Right lobe of liver (tissue), 6 donors: ENCODE data around the gene ATP1B1. TPM values are rescaled to one million over a fixed set of nuclear protein-coding genes. Genes with fewer than 3 reads are reported as not detected.

Experiments
- ATAC-seq, 4 donors: fragments of 200-7000 bp; cut with Tn5 transposase; one replicate each; pipeline ENCODE4 v1.9.1; 2020; ENCODE audit warnings: mild to moderate bottlenecking in 4 of 4, moderate library complexity in 4 of 4
- DNase-seq, 3 donors: peaks; one replicate each; pipeline ENCODE4 v3.0.0-alpha.2; 2020
- H3K27ac ChIP-seq, 3 donors: fragments of 200-600 bp; one replicate each; pipeline ENCODE4 v1.8.0; 2022
- H3K27me3 ChIP-seq, 2 donors: fragments of 200-600 bp; one replicate each; pipeline ENCODE4 v1.8.0; 2022
- H3K36me3 ChIP-seq, 4 donors: fragments of 200-600 bp; sonication (generic) in 1 of 4; one replicate each; pipeline versions ENCODE4 v1.5.1 to v1.8.0; 2017 to 2022; ENCODE audit warnings: control low read depth in 1 of 4
- H3K4me1 ChIP-seq, 4 donors: fragments of 200-600 bp; sonication (generic) in 1 of 4; one replicate each; pipeline versions ENCODE4 v1.5.1 to v1.8.0; 2017 to 2022; ENCODE audit warnings: control low read depth in 1 of 4
- H3K4me3 ChIP-seq, 3 donors: fragments of 200-600 bp; one replicate each; pipeline ENCODE4 v1.8.0; 2022
- H3K9me3 ChIP-seq, 4 donors: fragments of 200-600 bp; sonication (generic) in 1 of 4; one replicate each; pipeline versions ENCODE4 v1.5.1 to v1.8.0; 2017 to 2022; ENCODE audit warnings: control low read depth in 1 of 4
- POLR2A ChIP-seq: fragments of 450-650 bp; IDR thresholded peaks from one replicate; pipeline ENCODE4 v1.6.1; 2017; ENCODE audit warnings: antibody characterized with exemption, mild to moderate bottlenecking
- WGBS: methylation state at CpG from one replicate; pipeline ENCODE4 v1.1.6; 2018; ENCODE audit warnings: low coverage, low lambda C conversion rate; ENCODE audit not compliant: insufficient coverage; ENCODE audit errors: missing lambda C conversion rate; 5-methylcytosine and 5-hydroxymethylcytosine counted together
- intact Hi-C, 2 donors: fragments of 100-400 bp; cut with DNase I; formaldehyde crosslinking; loops; one replicate each; pipeline versions ENCODE4 v1.11.2 to v1.14.1; 2022
- total RNA-seq, 6 experiments: library from RNA; depleted of rRNA in 2 of 6; stranded (reverse); fragments of >200 nt in 2 of 6; fragmentation: NEBNext Ultra II Directional in 3 of 6; extraction: Animal tissue kit (Norgen Biotek cat#: 25700) in 3 of 6; gene quantifications; one replicate each; pipeline versions ENCODE4 v1.1.0 to v1.2.4, GENCODE V29; 2016 to 2023
- TF ChIP-seq, protein P1 (sequence below), 4 donors: fragments of 200-600 bp in 3 of 4; fragments of 450-650 bp in 1 of 4; IDR thresholded peaks; one replicate each; pipeline versions ENCODE4 v1.5.1 to v1.8.0; 2016 to 2022; ENCODE audit warnings: antibody characterized with exemption in 4 of 4, mild to moderate bottlenecking in 2 of 4
- donor health status: DM: no; HTN: yes; CAD: no.
- donor health status: DM: no; HTN: no; CAD: no.
- donor health status: DM: no; HTN: no; CAD: no.
- donor health status: DM: no; HTN: yes; CAD: no.
- donor health status: DM: no; HTN: yes; CAD: no.

ATP1B1 gene
- total RNA-seq, 6 experiments from 2014 or later = 69.6 to 99.5 (median 78.5) TPM

DNA sequence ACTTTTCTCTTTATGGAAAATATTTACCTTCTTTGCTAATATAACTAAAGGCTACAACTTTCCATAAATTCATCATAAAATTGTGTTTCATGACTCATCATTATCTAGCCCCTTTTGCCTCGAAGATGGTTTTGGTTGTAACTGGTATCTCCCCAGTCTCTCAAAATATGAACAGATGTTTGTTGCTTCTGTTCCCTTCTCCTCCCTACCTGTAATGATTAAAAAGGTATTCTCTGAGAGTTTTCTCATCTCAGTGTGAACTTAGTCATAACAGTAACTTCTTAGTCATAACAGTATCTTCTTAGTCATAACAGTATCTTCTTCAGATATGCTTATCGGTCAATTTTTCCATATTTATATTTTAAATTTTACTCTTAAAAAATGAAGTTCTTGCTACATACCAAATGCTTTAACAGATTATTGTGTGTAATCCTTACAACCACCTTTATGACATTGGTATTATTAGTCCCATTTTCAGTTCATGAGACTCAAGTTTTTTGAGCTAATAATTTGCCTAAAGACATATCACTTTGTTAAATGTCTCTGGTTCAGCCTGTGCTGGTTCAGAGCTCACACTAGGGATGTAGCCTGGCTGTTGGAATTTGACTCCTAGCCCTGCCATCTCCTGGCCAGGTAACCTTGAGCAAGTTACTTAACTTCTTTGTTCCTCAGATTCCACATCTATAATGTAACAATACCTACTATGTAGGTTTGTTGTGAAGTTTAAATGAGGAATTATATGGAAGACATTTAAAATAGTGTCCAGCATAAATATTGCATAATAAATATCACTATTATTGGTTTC, 32.6 kb downstream of the ATP1B1 start:
- H3K9me3 ChIP-seq = no peaks in the 10 kb centered on the region
- intact Hi-C loops = no loop called here
- no peaks in the 10 kb centered on the region for H3K36me3 ChIP-seq
- H3K27ac ChIP-seq = no peak overlapping the region
- no peaks in the 10 kb centered on the region for H3K27me3 ChIP-seq
- H3K4me3 ChIP-seq = no peak overlapping the region
- WGBS = 73% methylated on average over 2 of the region's 2 CpGs
- peak in 3 of 4 donors; percentile 33 to 66 (median 38) for ATAC-seq
- no peak for TF ChIP-seq POLR2A
- TF ChIP-seq, protein P1, sequence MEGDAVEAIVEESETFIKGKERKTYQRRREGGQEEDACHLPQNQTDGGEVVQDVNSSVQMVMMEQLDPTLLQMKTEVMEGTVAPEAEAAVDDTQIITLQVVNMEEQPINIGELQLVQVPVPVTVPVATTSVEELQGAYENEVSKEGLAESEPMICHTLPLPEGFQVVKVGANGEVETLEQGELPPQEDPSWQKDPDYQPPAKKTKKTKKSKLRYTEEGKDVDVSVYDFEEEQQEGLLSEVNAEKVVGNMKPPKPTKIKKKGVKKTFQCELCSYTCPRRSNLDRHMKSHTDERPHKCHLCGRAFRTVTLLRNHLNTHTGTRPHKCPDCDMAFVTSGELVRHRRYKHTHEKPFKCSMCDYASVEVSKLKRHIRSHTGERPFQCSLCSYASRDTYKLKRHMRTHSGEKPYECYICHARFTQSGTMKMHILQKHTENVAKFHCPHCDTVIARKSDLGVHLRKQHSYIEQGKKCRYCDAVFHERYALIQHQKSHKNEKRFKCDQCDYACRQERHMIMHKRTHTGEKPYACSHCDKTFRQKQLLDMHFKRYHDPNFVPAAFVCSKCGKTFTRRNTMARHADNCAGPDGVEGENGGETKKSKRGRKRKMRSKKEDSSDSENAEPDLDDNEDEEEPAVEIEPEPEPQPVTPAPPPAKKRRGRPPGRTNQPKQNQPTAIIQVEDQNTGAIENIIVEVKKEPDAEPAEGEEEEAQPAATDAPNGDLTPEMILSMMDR (IDR thresholded peaks at IDR 0.05) = no peak
- peaks cover 0 to 26% (median 13%) of the 10 kb centered on the region in 4 donors for H3K4me1 ChIP-seq
- no peak for DNase-seq

DNA sequence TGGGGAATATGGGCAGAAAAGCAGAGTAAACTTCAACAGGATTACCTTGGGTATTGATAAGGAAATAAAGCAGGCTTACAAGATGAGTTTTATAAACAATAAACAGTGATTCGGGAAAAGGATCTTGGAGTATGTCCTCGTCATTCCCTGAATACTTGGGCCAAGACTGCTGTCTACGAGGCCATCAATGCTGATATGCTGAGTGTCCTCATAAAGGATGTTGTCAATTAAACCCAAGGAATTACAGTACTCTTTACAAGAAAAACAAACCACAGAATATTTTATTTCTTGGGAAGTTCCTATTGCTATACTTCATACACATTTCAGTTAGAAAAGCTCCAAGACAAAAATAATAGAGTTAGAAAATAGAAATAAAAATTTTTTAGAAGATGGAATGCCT, 34.9 kb downstream of the ATP1B1 start:
- no peak for ATAC-seq
- Histone ChIP-seq H3K4me1 (peaks cover 0 to 43% (median 20%) of the 10 kb centered on the region in 4 donors), H3K36me3 (no peaks in the 10 kb centered on the region), H3K27ac (no peak overlapping the region), H3K27me3 (no peaks in the 10 kb centered on the region), H3K4me3 (no peak overlapping the region), H3K9me3 (no peaks in the 10 kb centered on the region)
- TF ChIP-seq, protein P1 (IDR thresholded peaks at IDR 0.05) = no peak
- no peak for TF ChIP-seq POLR2A
- intact Hi-C loops = no loop called here
- no peak for DNase-seq
- 69% methylated on average over 3 of the region's 3 CpGs for WGBS

DNA sequence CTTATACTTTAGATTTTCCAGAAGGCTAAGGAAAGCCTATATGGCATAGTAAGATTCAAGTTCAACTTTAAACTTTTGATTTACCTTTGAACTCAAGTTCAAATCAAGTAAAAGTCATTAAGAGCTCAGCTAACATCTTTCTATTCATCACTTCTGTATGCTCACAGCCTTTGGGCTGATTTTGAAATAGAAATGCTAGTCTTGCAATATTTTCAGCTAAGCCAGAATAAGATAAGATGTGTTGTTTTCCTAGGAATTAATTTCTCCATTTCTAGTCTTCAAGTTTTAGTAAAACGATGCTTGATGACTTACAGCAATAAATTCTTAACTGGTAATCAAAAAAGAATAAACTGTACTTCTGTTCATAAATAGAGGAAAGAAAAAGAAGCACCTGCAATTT, 35.6 kb downstream of the ATP1B1 start:
- no peak for ATAC-seq
- H3K27ac ChIP-seq = no peak overlapping the region
- DNase-seq = no peak

DNA sequence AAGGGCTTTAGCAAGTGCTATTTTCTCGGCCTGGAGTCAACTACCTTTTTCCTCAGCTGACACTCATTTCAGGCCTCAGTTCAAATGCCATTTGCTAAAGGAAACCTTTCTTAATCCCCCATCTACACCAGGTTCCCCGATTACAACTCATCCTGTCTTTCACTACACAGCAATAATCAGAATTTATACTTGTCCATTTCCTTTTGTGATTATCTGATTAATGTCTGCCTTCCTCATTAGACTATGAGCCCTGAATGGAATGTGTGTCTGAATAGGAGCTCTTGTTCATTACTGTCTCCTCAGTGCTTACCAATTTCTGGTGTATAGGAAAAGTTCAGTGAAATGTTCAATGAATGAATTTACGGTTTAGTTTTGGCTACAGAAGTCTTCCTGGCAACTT, 36.9 kb downstream of the ATP1B1 start:
- intact Hi-C loops = no loop called here
- no peak for ATAC-seq
- peak overlapping the region in 2 of 3 donors; percentile 90 for H3K27ac ChIP-seq
- H3K4me3 ChIP-seq = no peak overlapping the region
- H3K4me1 ChIP-seq = peaks cover 0 to 63% (median 30%) of the 10 kb centered on the region in 4 donors
- no peaks in the 10 kb centered on the region for H3K27me3 ChIP-seq
- DNase-seq = no peak
- WGBS = 75% methylated on average over 3 of the region's 3 CpGs
- no peaks in the 10 kb centered on the region for H3K36me3 ChIP-seq
- TF ChIP-seq, protein P1 (IDR thresholded peaks at IDR 0.05) = no peak
- no peak for TF ChIP-seq POLR2A
- no peaks in the 10 kb centered on the region for H3K9me3 ChIP-seq

More for the DNA sequence above, 35.6 kb downstream of the ATP1B1 start:
- Histone ChIP-seq H3K4me3 (no peak overlapping the region), H3K4me1 (peaks cover 0 to 51% (median 24%) of the 10 kb centered on the region in 4 donors), H3K27me3 (no peaks in the 10 kb centered on the region), H3K9me3 (no peaks in the 10 kb centered on the region), H3K36me3 (no peaks in the 10 kb centered on the region)
- 29% methylated on average over 1 of the region's 1 CpG for WGBS
- TF ChIP-seq, protein P1 (IDR thresholded peaks at IDR 0.05) = no peak
- no peak for TF ChIP-seq POLR2A
- intact Hi-C loops = no loop called here
